CD4-positive, alpha-beta T cell treated with Interleukin-17A for 1 hour (primary cell): Measurements from ENCODE around the gene SSC5D.
"Not testable (repeated sequence)": the region's sequence is repeated elsewhere in the genome, so short reads cannot be mapped to it uniquely, and the experiment has no call there.

Experiments
- DNase-seq: peaks from one replicate; pipeline ENCODE4 v3.0.0-alpha.2; 2020

Gene SSC5D

GRCh38 chr19:55508120-55508519, 19.9 kb downstream of the SSC5D start:
- no peak for DNase-seq

DNA sequence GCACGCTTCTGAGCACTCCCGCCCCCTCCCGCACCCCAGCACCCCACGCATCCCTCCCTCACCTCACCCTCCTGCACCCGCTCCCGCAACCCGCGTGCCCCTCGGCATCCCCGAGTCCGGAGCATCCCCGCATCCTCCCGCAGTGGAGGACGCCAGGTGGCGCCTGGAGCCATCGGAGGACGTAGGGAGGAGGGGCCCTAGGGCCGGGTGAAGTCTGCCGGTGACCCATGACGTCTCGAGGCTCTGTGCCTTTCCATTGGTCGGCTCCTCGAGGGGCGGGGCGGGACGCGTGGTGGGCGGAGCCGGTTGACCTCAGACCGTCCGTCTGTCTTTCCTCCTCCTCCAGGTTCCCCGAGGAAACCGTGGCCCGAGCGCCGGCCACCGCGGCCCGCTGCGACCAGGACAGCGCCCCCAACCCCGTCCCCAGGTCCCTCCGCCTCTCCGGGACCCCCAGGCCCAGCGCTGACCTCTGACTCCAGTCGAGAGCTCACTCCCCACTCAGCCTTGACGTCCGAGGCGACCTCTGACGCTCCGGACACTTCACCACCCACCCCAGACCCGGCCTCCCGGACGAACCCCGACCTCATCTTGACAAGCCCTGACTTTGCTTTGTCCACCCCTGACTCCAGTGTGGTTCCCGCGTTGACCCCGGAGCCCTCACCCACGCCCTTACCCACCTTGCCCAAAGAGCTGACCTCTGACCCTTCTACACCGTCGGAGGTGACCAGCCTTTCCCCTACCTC, 28.8 kb downstream of the SSC5D start:
- peak; percentile 93 for DNase-seq

DNA sequence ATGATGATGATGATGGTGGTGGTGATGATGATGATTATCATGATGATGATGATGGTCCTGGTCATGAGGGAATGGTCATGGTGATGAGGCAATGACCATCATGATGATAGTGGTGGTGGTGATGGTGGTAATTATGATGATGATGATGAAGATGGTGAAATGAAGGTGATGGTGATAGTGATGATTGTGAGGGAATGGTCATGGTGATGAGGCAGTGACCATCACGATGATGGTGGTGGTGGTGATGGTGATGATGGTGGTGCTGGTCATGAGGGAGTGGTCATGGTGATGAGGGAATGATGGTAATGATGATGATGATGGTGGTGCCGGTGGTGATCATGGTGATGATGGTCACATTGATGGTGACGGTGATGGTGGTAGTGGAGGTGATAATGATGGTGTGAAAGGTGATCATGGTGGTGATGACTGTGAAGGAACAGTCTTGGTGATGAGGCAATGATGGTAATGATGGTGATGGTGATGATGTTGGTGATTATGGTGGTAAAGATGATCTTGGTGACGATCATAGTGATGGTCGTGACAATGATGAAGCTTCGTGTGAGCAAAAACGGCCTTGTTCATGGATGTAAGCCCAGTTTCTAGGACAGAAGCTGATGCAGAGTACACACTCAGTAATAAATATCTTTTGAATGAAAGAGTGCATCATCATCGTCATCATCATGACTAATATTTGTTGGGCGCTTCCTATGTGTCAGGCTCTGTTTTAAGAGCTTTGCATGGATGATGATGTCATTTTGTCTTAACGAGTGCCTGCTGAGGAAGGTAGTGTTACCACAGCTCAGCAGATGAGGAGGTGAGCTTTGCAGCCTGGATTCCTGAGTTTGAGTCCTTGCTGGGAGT, 31.4 kb downstream of the SSC5D start:
- no peak for DNase-seq

GRCh38 chr19:55520691-55521292, 32.6 kb downstream of the SSC5D start:
- no peak for DNase-seq

DNA sequence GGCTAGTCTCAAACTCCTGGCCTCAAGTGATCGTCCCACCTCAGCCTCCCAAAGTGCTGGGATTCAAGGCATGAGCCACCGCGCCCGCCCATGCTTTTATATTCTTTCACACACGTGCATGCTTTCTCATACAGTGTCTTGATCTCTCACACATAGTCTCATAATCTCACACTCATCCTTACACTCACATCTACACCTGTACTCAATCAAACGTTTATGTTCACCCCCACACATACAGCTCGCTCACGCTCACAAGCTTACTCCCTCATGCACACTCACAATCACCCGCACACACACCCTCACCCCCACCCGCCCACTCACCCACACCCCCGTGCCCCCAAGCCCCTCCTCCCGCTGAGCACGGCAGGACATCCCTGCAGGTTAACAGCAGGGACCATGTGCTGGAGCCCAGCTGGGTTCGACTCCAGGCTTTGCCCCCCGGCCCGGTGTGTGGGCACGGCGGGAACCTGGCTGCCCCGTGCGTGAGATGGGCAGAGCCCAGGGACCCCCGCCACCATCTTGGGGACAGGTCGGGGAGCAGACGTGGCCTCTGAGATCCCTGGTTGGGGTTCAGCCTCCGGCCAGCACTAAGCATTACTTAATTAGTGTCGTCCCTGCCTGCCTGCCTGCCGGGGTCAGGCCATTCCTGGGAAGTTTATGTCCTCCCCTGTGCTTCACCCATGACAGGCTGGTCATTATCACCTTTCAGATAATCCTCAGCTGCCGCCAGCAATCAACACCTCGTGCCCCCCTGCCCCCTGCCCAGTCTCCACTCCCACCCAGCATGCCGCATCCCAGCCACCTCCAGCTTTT, 37.3 kb downstream of the SSC5D start:
- no peak for DNase-seq

DNA sequence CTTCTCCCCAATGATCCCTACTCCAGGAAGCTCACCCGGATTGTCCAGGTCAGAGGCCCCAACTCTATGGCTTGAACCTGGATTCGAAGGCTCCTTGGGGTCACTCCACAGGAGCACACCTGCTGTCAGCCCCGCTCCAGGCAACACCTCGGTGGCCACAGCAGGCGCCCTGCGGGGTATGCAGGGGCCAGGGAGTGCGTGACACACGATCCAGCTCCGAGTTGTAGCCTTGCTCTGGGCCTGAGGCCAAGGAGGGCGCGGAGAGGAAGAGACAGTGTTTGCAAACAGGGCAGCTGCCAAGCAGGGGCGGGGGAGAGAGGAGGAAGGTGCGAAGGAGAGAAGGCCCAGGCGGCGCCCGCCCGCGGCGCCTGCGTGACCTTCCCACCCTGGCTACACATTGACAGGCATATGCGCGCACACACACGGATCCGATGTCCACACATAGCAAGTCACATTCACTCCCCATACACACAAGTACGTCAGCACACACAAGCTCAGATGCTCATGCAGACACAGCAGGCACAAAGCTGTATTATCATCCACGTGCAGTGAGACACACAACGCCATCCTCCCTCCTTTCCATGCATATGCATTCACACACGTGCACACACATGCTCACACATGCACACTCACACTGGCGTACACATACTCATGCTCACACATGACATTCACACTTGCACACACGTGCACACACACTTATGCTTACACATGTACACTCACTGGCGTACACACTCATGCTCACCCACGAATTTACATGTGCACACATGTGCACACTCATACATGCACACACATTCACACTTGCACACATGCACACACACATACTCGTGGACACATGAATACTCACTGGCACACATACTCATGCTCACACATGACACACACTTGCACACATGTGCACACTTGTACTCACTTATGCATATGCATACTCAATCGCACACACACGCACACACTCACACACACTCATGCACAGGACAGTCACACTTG, 38.3 kb downstream of the SSC5D start:
- no peak for DNase-seq

DNA sequence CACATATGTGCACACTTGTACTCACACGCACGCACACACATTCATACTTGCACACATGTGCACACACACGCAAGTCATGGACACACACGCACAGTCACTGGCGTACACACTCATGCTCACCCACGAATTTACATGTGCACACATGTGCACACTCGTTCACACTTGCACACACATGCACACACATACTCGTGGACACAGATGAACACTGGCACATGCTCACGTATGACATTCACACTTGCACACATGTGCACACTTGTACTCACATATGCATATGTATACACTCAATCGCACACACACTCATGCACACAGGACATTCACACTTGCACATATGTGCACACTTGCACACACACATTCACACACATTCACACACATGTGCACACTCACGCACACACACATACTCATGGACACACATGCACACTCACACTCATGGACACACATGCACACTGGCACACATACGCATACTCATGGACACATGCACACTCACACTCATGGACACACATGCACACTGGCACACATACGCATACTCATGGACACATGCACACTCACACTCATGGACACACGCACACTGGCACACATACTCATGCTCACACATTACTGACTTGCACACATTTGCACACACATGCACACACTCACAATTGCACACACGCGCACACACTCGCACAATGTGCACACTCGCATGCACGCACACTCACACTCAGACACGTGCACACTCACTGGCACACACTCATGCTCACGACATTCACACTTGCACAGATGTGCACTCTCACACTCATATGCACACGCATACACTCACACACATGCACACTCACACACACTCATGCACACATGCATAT, 39.2 kb downstream of the SSC5D start:
- no peak for DNase-seq

GRCh38 chr19:55528030-55528803, 40.0 kb downstream of the SSC5D start:
- no peak for DNase-seq

DNA sequence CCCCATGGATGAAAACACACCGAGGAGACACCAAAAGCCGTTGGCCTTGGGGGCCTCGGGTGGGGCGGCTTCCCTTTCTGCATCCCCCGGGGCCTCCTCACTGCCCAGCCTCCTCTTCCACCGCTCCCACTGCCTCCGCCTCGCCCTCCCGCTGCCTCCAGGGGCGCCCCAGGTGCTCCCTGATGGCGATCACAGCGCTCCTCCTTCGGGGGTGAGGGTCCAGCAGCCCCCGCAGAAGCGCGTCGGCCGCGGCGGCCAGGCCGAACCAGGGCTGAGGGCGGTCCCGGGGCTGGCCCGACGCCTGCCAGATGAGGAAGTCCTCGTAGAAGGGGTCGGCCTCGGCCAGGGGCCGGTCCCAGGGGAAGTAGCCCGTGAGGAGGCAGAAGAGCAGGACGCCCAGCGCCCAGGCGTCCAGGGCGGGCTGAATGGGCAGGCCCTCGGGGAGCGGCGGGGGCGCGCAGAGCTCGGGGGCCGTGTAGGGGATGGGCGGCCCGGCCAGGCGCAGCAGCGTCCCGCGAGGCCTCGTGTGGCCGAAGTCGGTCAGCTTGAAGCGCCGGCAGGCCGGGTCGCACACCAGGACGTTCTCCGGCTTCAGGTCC, 41.5 kb downstream of the SSC5D start:
- no peak for DNase-seq

DNA sequence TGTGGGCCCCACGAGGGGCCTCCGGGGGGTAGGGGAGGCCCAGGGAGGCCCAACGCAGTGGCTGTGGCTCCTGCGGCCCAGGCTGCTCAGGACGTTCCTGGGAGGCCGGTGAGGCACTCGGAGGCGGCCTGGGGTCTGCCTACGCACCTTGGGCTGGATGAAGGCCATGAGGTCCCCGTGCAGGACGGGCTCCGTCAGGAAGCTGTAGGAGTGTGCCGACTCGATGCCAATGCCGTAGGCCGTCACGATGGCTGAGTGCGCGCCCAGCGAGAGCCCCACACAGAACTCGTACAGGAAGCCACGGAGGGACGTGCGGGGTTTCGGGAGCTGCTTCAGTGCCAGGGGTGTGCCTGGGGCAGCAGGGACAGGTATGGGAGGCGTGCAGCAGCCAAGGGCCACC, 42.8 kb downstream of the SSC5D start:
- DNase-seq = no peak

DNA sequence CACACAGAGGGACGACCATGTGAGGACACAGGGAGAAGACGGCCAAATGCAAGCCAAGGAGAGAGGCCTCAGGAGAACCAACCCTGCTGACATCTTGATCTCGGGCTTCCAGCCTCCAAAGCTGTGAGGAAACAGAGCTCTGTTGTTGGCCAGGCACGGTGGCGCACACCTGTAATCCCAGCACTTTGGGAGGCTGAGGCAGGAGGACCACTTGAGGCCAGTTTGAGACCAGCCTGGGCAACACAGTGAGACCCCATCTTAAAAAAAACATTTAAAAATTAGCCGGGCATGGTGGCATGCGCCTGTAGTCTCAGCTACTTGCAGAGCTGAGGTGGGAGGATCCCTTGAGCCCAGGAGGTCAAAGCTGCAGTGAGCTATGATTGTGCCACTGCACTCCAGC, 46.0 kb downstream of the SSC5D start:
- DNase-seq = not testable (repeated sequence)

DNA sequence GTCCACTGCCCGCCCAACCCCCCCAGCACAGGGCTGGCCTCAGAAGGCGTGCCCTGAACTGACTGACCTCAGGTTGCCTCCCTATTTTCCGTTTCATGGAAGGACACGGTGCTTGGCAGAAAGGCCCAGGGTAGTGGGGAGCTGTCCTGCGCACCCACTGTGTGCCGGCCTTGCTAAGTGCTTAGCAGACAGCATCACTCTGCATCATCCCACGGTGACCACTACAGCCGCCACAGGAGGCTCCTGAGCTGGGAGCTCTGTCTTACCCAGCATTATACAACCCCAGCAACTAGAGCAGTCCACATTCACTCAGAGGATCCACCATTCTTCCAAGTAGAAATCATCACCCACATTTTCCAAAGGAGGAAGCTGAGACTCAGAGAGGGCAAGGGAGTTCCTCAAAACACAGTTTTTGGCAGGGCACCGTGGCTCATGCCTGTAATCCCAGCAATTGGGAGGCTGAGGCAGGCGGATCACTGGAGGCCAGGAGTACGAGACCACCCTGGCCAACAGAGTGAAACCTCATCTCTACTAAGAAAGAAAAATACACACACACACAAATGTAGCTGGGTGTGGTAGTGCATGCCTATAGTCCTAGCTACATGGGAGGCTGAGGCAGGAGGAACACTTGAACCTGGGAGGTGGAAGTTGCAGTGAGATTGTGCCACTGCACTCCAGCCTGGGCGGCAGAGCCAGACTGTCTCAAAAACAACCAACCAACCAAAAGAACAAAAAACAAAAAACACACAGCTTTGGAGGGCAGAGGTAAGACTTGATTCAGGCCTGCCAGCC, 47.1 kb downstream of the SSC5D start:
- DNase-seq = no peak

- DNase-seq = no peak
These were observed 47.7 kb downstream of the SSC5D start for GRCh38 chr19:55535965-55536350.

- no peak for DNase-seq
These were observed 48.1 kb downstream of the SSC5D start for GRCh38 chr19:55536366-55536765.

DNA sequence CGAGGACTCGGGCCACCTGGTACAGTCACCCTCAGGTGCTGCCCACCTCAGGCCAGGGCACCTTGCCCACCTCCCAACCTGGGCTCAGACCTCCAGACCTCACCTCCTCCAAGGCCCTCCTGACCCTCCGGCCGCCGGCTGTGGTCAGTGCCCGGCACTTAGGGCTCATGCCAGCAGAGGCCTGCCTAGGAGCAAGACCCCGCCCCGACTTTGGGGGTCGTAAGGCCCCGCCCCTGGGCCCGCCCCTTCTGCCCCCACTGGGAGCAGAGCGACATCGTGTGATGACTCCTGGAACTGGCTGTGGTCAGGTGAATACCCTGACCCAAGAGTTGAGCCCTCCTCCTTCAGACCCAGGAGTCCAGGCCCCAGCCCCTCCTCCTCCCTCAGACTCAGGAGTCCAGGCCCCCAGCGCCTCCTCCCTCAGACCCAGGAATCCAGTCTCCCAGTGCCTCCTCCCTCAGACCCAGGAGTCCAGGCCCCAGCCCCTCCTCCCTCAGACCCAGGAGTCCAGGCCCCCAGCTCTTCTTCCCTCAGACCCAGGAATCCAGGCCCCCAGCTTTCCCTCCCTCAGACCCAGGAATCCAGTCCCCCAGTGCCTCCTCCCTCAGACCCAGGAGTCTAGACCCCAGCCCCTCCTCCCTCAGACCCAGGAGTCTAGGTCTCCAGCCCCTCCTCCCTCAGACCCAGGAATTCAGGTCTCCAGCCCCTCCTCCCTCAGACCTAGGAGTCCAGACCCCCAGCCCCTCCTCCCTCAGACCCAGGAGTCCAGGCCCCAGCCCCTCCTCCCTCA, 48.9 kb downstream of the SSC5D start, which contains the start of gene SBK2:
Gene SBK2 (minus strand): TSS at position 183 of the 790 bp plus-strand sequence. CDS start 839 bp downstream, outside the sequence.
- no peak for DNase-seq

GRCh38 chr19:55537741-55538111, 49.5 kb downstream of the SSC5D start:
- DNase-seq = no peak

GRCh38 chr19:55538132-55538531, 49.9 kb downstream of the SSC5D start:
- DNase-seq = no peak
